Gastrocnemius medialis (tissue), 4 donors: Measurements from ENCODE around the gene DIP2C.

Experiments used
- POLR2A ChIP-seq, 2 donors: fragments of 450-650 bp; IDR thresholded peaks; one replicate each; pipeline ENCODE4 v1.6.1; 2017; ENCODE audit warnings: antibody characterized with exemption in 2 of 2, mild to moderate bottlenecking in 2 of 2, moderate library complexity in 2 of 2
- TF ChIP-seq, protein P1 (sequence below), 5 experiments: fragments of 450-650 bp in 3 of 5; fragments of 200-600 bp in 2 of 5; sonication (generic) in 2 of 5; IDR thresholded peaks in 4 of 5; conservative IDR thresholded peaks in 1 of 5; 1 replicate in 4 of 5; 2 replicates in 1 of 5; pipeline ENCODE4 v1.5.1; 2016 to 2019; ENCODE audit warnings: antibody characterized with exemption in 5 of 5, mild to moderate bottlenecking in 3 of 5, moderate library complexity in 3 of 5

DNA sequence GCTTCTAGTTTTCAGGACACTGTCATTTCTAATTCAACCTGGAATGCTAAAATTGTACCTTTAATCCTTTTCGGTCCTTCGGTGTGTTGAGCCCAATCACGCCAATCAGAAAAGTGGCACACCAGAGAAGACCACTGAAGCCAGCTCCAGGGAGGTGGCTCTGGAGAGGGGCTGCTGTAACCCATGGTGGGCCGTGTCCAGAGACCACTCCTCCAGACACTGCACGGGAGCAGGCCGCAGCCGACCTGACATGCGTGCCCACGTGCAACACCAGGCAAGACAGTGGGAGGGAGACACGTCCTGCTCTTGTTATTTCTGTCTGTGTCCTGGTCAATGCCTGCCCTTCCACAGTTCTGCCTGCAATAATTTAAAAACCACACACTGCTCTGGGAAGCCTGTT, 308.1 kb downstream of the DIP2C start:
- TF ChIP-seq, protein P1, sequence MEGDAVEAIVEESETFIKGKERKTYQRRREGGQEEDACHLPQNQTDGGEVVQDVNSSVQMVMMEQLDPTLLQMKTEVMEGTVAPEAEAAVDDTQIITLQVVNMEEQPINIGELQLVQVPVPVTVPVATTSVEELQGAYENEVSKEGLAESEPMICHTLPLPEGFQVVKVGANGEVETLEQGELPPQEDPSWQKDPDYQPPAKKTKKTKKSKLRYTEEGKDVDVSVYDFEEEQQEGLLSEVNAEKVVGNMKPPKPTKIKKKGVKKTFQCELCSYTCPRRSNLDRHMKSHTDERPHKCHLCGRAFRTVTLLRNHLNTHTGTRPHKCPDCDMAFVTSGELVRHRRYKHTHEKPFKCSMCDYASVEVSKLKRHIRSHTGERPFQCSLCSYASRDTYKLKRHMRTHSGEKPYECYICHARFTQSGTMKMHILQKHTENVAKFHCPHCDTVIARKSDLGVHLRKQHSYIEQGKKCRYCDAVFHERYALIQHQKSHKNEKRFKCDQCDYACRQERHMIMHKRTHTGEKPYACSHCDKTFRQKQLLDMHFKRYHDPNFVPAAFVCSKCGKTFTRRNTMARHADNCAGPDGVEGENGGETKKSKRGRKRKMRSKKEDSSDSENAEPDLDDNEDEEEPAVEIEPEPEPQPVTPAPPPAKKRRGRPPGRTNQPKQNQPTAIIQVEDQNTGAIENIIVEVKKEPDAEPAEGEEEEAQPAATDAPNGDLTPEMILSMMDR (IDR thresholded peaks at IDR 0.05 in 4 of 5, conservative IDR thresholded peaks at IDR 0.05 in 1 of 5): no peak
- no peak for TF ChIP-seq POLR2A (IDR thresholded peaks at IDR 0.05)
